Neural progenitor cell (in vitro differentiated cells): ENCODE measurements around the gene KRT6C.

Experiments used
- CTCF ChIP-seq: fragments of 200-600 bp; sonication (generic); IDR thresholded peaks from 2 replicates; pipeline ENCODE4 v1.5.1; 2017; ENCODE audit warnings: antibody characterized with exemption, mild to moderate bottlenecking
- EZH2 ChIP-seq: fragments of 200-600 bp; sonication (generic); IDR thresholded peaks from 2 replicates; pipeline ENCODE4 v1.6.1; 2017; ENCODE audit warnings: antibody characterized with exemption, mild to moderate bottlenecking, moderate library complexity
- EZH2phosphoT487 ChIP-seq: fragments of 200-600 bp; sonication (generic); IDR thresholded peaks from 2 replicates; pipeline ENCODE4 v1.6.1; 2017; ENCODE audit warnings: antibody characterized with exemption

GRCh38 chr12:52469853-52470252 is 3.8 kb downstream of the KRT6C start:
- TF ChIP-seq CTCF = no peak
- TF ChIP-seq EZH2 = no peak
- TF ChIP-seq EZH2phosphoT487 = no peak
